ENCODE results near the gene ZNF446.

DNA sequence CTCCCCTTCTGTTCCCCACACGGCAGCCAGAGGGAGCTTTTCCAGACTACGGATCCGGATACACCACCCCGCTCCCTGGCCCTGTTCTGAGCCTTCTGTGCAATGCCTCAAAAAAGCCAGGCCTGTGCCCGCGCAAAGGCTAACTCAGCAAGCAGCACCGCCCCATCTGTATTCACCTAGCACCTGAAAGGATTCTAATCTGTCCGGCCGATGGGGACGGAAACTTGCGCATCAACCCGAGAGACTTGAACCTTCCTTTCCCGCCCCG, 42.9 kb downstream of the ZNF446 start:
- TF ChIP-seq, protein P1, sequence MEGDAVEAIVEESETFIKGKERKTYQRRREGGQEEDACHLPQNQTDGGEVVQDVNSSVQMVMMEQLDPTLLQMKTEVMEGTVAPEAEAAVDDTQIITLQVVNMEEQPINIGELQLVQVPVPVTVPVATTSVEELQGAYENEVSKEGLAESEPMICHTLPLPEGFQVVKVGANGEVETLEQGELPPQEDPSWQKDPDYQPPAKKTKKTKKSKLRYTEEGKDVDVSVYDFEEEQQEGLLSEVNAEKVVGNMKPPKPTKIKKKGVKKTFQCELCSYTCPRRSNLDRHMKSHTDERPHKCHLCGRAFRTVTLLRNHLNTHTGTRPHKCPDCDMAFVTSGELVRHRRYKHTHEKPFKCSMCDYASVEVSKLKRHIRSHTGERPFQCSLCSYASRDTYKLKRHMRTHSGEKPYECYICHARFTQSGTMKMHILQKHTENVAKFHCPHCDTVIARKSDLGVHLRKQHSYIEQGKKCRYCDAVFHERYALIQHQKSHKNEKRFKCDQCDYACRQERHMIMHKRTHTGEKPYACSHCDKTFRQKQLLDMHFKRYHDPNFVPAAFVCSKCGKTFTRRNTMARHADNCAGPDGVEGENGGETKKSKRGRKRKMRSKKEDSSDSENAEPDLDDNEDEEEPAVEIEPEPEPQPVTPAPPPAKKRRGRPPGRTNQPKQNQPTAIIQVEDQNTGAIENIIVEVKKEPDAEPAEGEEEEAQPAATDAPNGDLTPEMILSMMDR (IDR thresholded peaks at IDR 0.05) = peak in 1 of 3 donors; percentile 28
- TF ChIP-seq POLR2A (IDR thresholded peaks at IDR 0.05) = no peak
